ENCODE measurements around the gene ZNF407. TPM values are rescaled to one million over a fixed set of nuclear protein-coding genes. Genes with fewer than 3 reads are reported as not detected.

ZNF407 gene
- total and polyA plus RNA-seq, 2 of the 13 experiments (the other 11 are each of a cell fraction or from before 2014, with no cell fraction given): 2.3 to 8.7 TPM

DNA sequence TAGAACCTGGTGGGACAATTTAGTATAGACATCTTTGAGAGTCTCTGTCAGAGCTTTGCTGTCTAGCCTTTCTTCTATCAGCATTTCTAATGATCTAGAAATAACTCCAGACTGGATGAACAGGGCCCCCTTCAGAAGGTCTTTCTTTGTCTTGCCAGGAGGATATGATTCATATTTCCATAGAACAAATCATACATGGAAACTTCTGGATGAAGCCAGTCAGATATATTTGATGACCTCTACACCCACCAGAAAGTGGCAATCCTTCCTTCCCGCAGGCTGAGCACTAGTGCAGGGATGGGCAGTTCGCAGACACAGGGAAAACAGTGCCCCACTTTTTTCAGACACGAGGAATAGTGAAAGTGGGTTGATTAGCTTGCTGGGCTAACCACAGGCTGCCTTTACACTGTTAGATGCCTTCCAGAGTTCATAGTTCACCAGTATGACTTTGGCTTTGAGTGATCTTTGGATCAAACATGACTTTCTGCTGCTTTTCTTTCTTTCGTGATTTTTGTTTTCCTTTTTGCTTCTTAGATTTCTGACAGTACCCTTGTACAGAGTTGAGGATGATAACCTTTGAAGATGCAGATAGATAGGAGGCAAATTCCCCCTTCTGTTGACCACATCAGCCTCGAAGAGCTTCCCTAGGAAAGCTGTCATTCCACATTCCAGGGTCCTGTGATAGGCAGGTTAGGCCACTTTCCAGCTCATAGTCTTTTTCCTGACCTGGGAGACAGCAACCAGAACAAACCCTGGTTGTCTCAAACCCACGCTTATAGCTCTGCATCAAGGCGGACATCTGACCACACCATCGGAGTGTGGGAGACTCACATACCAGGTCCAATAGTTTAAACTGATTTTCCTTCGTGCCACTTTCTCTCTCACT is 237.0 kb downstream of the ZNF407 start (continued):
- TF ChIP-seq, protein P1, sequence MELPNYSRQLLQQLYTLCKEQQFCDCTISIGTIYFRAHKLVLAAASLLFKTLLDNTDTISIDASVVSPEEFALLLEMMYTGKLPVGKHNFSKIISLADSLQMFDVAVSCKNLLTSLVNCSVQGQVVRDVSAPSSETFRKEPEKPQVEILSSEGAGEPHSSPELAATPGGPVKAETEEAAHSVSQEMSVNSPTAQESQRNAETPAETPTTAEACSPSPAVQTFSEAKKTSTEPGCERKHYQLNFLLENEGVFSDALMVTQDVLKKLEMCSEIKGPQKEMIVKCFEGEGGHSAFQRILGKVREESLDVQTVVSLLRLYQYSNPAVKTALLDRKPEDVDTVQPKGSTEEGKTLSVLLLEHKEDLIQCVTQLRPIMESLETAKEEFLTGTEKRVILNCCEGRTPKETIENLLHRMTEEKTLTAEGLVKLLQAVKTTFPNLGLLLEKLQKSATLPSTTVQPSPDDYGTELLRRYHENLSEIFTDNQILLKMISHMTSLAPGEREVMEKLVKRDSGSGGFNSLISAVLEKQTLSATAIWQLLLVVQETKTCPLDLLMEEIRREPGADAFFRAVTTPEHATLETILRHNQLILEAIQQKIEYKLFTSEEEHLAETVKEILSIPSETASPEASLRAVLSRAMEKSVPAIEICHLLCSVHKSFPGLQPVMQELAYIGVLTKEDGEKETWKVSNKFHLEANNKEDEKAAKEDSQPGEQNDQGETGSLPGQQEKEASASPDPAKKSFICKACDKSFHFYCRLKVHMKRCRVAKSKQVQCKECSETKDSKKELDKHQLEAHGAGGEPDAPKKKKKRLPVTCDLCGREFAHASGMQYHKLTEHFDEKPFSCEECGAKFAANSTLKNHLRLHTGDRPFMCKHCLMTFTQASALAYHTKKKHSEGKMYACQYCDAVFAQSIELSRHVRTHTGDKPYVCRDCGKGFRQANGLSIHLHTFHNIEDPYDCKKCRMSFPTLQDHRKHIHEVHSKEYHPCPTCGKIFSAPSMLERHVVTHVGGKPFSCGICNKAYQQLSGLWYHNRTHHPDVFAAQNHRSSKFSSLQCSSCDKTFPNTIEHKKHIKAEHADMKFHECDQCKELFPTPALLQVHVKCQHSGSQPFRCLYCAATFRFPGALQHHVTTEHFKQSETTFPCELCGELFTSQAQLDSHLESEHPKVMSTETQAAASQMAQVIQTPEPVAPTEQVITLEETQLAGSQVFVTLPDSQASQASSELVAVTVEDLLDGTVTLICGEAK (IDR thresholded peaks at IDR 0.05): no peak
- TF ChIP-seq, protein P1 (CRISPR knock-in tag; IDR thresholded peaks at IDR 0.05): no peak
- TF ChIP-seq HDAC1 (CRISPR knock-in tag; IDR thresholded peaks at IDR 0.05) (0 out of 2 replicates have a peak, but pooled peaks have one; percentile 20), ZNF841 (CRISPR knock-in tag; IDR thresholded peaks at IDR 0.05; ENCODE audit: borderline replicate concordance) (no peak), CREB1 (IDR thresholded peaks at IDR 0.05) (no peak), CREB1 (CRISPR knock-in tag; IDR thresholded peaks at IDR 0.05) (no peak)
